ENCODE measurements around the gene KCNK16.

GRCh38 chr6:39360378-39360777, 37.9 kb upstream of the KCNK16 start:
- TF ChIP-seq CTCF (conservative IDR thresholded peaks at IDR 0.05 in 1 of 2, IDR thresholded peaks at IDR 0.05 in 1 of 2; ENCODE audit: extremely low read depth in 1 of 2, insufficient read depth in 1 of 2, low read depth in 1 of 2, low read length in 2 of 2) (no peak), EZH2 (IDR thresholded peaks at IDR 0.05; ENCODE audit: borderline replicate concordance, low read length) (no peak)

Measured in mammary epithelial cell (primary cell).